Left renal pelvis (tissue), 4 donors: ENCODE data around the gene GNAT2. TPM values are rescaled to one million over a fixed set of nuclear protein-coding genes. Genes with fewer than 3 reads are reported as not detected.

Experiments
- DNase-seq, 4 donors: peaks; one replicate each; pipeline ENCODE4 v3.0.0-alpha.2; 2013; ENCODE audit warnings: low read depth in 4 of 4, low spot score in 3 of 4
- polyA plus RNA-seq, 4 donors: library from polyadenylated mRNA; unstranded; fragments of 120-200 nt; gene quantifications; one replicate each; pipeline ENCODE4 v1.2.1, GENCODE V29; 2013; ENCODE audit not compliant: insufficient read length in 4 of 4

GNAT2 gene
- polyA plus RNA-seq, 4 donors: not detected

DNA sequence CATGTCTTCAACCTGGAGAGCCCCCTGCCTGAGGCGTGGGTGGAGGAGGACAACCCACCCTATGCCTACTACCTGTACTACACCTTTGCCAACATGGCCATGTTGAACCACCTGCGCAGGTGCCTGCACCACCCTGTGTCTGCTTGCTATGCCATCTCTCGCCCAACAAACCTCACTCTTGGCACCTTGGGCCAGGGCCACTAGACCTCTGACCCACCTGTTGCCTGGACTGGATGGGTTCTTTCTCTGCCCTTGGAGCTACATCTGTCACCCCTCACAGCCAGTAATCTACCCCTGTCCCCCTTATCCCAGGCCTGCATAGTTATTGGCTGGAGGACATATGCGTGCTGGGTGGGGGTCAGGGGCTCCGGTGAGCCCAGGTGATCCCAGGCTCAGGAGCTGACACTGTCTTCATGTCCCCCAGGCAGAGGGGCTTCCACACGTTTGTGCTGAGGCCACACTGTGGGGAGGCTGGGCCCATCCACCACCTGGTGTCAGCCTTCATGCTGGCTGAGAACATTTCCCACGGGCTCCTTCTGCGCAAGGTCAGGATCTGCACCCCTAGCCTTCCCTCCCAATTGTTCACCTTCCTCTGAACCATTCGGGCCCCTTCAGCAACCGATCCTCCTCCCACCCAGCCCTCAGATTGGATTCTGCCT lies 10.1 kb upstream of the GNAT2 start:
- DNase-seq: no peak

DNA sequence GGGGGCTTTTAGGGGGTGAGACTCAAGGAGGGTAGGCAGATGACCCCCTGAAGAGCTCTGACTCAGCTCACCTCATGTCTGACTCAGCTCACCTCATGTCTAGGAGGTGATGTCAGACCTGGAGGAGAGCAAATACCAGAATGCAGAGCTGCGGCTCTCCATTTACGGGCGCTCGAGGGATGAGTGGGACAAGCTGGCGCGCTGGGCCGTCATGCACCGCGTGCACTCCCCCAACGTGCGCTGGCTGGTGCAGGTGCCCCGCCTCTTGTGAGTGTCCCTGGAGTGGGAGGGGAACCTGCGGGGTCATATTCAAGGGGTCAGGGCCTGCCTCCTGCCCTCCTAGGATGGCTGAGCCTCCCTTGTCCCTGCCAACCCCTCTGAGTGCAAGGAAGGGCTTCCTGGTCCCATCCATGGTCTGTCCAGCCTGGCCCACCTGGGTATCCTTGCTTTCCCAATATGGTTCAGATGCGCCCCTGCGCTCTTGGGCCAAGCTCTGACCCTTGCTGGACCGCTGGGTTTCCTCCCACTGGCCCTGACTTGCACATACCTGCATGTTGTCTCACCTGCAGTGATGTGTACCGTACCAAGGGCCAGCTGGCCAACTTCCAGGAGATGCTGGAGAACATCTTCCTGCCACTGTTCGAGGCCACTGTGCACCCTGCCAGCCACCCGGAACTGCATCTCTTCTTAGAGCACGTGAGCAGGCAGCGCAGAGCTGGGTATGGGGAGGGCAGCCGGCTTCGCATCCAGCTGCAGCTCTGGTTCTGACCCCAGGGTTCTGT lies 9.3 kb upstream of the GNAT2 start:
- no peak for DNase-seq

DNA sequence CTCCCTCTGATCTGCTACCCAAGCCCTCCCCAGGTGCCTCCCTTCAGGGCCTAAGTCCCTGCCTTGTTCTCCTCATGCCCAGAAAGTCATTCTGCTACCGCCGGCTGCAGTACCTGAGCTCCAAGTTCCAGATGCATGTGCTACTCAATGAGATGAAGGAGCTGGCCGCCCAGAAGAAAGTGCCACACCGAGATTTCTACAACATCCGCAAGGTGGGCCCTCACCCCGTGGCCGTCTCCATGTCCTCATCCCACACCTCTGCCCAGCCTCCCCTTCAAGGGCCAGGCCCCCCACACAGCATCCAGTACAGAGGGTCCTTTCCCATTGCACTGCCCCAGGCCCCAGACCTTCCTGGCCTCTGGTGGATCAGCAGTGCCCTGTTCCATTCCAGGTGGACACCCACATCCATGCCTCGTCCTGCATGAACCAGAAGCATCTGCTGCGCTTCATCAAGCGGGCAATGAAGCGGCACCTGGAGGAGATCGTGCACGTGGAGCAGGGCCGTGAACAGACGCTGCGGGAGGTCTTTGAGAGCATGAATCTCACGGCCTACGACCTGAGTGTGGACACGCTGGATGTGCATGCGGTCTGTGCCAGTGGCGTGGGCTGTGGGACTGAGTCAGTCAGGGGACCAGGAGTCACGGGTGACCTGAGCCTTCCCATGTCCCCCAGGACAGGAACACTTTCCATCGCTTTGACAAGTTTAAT lies 8.4 kb upstream of the GNAT2 start:
- DNase-seq: no peak

DNA sequence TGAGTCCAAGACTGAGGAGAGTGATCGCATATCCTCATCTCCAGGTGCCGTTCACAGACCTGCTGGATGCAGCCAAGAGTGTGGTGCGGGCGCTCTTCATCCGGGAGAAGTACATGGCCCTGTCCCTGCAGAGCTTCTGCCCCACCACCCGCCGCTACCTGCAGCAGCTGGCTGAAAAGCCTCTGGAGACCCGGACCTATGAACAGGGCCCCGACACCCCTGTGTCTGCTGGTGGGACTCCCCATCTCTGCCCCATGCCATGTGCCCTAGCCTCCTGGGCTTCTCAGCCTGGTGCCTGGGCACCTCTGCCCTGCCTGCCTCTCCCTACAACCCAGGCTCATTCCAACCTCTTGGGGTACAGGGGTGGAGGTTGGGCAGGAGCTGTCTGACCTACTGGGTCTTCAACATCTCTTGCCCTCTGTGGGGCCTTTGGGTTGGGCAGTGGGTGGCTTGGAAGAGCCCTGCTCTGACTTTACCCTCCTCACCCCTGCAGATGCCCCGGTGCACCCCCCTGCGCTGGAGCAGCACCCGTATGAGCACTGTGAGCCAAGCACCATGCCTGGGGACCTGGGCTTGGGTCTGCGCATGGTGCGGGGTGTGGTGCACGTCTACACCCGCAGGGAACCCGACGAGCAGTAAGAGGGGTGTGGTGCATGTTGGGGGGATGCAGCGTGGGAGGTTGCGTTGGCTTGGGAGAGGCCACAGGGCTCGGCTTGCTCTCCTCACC lies 7.4 kb upstream of the GNAT2 start:
- no peak for DNase-seq

DNA sequence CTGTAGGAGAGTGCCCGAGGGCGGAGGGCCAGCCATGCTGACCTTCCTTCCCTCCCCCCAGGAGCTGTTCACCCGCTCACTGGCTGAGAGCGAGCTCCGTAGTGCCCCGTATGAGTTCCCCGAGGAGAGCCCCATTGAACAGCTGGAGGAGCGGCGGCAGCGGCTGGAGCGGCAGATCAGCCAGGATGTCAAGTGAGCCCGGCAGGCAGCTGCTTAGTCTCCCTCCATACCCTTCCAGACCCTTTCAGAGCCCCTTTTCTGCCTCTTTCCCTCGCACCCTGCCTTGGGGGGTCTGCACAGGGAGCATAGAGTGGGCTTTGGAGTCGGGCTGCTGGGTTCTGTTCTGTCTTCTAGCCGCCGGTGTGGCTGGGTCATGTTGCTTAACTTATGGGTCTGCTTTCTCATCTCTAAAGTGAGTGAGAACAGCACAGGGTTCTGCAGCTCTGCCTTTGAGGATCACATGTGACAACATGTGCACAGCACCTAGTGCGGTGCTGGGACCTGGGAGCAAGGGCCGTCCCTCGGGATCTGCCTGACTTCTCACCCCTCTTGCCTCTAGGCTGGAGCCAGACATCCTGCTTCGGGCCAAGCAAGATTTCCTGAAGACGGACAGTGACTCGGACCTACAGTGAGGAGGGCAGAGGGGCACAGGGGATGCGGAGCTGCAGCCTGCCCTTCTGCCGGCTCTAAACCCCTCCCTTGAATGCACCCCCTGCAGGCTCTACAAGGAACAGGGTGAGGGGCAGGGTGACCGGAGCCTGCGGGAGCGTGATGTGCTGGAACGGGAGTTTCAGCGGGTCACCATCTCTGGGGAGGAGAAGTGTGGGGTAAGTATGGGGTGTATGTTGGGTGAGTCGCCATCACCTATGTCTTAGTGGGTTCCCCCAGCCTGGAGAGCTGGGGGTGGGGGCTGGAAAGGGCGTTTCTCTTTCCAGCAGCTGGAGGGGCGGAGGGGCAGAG lies 6.5 kb upstream of the GNAT2 start:
- DNase-seq: no peak

DNA sequence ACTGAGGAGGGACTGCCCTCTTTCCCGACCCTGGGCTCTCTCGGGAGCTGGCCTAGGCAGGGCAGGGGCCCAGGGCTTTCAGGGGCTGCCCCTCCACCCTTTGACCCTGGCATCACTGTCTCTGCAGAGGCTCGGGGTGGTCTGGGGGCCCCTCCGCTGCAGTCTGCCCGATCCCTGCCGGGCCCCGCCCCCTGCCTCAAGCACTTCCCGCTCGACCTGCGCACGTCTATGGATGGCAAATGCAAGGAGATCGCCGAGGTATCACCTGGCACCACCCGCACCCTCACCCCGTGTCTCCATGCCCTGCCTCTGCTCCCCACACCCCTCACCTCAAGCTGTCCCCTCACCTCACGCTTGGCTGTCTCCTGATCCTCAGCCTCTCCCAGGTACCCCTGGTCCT lies 5.8 kb upstream of the GNAT2 start:
- DNase-seq: no peak

DNA sequence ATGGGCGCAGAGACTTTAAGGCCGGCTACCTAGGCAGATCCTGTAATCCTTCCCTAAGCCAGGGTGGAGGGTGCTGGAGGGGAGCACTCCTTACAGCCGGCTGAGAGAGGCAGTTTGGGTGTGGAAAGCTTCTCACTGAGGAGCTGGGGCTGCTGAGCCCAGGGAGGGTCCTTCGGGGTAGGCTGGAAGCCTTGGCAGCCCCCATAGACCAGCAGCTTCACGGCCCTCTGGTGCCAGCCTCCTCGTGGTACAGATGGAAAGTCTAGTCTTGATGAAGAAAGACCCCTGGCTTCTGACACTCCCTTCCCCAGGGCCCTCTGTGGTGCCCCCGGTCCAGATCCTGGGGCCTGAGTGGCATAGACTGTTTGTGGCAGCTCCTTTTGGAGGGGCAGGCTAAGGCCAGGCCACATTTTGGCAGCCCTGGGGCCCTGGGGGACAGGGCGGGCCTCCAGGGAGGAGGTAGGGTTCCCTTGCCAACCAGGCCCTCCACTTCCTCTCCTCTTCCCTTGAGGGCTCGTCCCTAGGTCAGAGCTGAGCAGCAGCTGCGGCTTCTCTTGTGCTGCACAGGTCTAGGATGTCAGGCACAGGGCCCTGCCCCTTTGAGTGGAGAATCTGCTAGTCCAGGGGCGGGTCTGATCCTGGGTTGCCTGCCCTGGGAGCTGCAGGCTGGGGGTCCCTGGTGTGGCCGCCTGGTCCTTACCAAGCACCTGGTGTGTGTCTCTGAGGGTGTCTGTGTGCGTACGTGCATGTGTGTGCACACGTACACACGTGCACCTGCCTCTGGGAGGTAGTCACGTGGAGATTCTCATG lies 5.0 kb upstream of the GNAT2 start:
- DNase-seq: no peak

DNA sequence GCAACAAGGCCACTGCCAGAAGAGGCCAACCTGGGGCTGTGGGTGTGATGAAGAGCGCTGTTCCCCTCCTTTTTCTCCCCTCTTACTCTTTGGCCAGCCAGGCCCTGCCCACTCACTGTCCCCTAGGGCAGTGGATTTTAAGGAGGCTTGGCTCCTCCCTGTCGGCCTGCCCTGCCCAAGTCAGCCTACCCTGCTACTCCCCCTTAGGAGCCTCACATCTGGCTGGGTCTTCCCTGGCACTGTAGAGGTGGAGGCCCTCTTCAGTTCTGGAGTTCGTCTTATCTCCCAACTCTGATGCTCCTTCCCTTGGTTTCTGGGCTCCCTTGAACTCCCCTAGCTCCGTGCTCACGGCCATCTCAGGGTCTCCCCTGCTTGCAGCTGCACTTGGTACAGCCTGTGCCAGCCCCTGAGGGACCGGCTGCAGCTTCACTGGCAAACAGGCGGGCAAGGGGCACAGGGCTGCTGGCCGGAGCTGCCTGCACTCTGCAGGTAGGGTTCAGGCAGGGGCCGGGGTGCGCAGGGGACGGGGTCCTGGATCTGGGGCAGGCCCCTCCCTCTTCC lies 4.3 kb upstream of the GNAT2 start:
- DNase-seq: no peak

DNA sequence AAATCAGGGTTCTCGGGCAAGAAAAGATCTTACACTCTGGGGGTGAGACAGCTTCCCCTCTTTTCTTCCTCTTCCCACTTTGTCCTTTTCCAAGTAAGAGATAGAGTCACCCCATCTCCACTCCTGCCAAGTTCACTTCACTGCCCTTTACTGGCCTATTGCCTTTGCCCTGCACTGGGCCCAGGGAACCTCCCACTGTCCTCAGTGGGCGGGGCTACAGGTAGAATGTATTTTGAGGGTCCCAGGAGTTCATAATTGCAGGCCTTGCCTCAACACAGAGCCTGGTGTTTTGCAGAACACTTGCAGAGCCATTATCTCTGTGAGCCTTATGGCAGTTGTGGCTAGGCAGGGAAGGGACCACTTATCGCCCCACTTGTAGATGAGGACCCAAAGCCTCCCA lies 3.5 kb upstream of the GNAT2 start:
- no peak for DNase-seq

DNA sequence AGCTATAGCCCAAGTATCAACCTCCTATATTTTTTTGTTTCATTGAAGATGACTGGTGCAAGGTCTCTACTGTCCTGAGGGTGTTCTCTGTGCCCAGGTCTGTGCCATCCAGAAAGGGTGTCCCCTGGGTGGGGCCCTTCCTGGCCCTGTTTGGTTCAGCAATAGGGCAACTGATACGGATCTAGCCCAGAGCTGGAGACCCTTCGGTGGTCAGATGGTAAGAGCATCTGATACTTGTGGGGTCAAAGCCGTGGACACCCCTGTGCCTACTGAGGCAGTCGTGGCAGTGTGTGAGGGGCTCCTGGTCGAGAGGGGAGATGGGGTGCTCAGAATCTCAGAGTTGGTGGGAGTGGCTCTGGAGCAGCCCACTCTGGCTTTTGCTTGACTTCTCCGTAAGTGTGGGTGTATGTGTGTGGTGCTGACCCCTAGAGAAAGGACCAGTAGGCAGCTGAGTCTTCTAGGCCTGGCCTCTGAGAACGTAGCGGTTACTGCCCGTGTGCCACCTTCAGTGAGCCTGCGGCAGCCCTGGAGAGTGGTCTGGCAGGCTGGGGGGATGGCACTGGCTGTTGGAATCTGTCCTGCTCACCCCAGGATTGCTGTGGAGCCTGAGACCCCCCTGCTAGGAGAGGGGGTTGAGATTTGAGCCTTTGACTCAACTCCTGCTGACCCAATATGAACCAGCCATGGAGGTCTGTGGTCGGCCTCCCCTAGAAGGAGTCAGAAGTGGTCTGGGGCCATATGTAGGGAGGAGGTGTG lies 2.9 kb upstream of the GNAT2 start:
- DNase-seq: no peak

DNA sequence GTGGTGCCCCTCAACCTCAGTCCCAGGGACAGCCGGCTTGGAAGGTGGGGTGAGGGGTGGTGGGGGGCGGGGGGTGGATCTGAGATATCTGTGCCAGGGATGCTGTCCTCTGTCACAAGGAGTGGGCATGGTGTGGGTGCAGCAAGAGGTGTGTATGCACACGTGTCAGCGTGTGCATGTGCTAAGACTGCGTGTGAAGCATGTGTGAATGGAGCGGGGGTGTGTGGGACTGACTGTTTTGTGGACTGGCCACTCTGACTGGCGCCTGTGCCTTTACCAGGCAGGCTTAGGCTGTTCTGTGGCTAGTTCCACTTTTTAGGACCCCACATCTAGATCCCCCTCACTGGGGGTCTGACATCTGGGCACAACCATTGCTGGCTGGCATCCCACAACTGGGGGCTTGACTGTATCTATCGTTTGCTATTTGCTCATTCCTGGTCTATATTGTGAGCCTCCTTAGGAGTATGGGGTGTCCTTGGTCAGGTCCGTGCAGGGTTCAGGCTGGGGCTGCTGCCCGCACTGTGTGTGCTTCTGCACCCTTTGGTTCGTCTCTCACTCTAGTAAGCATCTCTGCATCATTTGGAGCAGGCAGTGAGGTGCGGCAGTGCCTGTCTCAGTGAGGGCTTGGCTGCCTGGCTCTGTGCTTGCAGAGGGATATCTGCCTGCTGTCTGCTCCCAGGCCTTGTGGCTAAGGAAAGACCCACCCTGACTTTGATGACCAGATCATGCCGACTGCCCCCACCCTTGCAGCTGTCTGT lies 2.1 kb upstream of the GNAT2 start:
- no peak for DNase-seq

DNA sequence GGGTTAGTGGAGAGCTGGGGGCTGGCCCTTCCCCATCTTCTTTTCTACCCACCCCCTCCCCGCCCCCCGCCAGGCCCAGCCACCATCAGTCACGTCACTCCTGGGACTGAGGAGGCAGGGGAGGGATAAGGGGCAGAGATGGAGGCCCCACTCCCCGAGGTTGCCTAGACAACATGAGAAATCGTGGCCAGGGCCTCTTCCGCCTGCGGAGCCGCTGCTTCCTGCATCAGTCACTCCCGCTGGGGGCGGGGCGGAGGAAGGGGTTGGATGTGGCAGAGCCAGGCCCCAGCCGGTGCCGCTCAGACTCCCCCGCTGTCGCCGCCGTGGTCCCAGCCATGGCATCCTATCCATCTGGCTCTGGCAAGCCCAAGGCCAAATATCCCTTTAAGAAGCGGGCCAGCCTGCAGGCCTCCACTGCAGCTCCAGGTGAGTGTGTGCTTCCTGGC lies 1.4 kb upstream of the GNAT2 start:
- DNase-seq: peak; percentile 74 to 85 (median 78)

DNA sequence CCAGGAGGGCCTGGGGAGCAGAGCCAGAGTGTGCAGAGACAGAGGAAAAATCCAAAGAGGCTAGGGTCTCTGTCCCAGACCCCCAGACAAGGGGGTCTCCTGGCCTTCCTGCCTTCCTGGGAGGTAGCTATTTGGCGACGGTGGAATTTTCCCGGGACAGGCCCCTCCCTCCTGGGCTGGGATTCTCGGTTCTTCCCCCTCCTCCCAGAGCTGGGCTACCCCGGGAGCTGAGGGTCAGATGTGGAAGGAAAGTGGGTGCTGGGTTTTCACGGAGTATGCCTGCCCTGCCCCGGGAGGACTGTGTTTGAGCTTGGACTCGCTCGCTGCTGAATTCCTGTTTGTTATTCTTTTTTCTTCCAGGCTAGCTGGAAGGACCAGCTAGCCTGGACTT lies 980 bp upstream of the GNAT2 start:
- DNase-seq: no peak

DNA sequence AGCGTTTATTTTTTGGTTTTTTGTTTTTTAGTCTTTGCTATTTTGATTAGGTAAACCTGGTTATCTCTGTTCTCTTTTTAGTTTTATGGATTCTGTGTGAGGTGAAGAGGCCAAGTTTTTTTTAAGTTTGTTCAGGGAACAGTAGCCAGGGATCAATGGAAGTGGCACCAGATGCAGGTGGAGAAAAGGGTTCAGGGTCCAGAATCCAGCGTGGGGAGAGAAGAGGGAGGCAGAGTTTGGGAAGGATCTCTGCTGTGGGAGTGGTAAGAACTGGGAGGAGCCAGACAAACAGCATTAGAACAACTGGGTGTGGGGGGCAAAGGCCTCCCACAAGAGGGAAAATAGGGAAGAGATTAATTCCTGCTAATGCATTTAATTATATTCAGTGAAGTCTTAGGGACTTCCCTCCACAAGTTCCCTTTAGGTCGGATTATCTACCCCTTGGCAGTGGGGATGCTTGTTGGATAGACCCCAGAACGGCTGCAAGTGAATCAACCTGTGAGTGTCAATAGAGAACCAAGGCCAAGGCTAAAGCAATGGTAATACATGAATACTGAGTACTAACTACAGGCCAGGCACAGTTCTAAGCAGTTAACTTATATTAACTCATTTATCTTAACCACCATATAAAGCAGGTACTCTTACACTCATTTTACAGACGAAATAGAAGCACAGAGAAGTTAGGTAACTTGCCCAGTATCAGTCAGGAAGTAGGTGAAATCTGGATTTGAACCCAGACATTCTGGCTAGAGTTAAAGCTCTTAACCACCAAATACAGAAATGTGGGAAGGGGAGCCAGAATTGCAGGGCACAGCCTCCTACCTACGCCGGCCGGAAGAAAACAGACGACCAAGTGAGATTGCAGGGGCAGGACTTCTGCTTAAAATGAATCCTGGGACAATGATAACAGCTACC lies 498 bp downstream of the GNAT2 start:
- no peak for DNase-seq

DNA sequence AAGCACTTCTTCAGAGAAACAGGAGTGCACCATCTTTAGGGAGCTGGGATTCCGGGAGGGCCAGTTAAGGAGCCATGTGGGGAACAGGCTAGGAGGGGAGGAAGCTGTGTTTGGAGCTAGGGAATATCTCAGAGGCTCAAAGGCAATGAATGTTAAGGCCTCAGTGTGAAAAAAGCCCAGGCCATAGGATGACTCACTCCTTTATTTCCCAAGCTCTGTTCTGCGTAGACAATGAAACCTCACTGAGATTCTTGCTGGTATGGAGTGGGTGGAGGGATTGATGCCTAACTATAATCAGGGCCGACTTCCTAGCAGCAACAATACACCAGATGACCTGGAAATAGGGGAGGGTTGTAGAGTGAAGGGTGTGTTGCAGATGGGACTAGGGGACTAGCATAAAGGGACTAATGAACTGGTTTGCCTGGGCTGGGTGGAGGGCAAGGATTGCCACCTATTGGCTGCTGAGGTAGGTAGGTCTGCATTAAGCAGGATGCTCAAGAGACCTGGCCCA lies 2.1 kb downstream of the GNAT2 start:
- DNase-seq: no peak

DNA sequence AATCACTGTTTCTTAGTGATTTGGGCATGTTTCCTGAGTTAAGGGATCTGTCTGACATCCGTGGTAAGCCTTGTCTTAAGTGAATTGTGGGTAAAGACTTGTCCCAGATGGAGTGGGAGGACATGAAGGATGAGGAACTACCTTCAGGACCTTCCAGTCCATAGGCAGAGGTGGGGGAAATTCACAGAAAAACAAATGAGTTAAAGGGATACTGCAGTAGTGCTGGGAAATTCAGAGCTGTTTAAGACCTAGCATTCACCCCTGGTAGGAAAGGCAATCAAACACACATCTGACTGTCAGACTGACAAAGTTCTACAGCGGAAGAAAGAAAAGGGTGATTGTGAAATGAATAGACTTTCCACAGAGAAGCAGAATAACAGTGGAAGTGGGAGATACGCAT lies 3.0 kb downstream of the GNAT2 start:
- no peak for DNase-seq
